Amniotic epithelial cell (primary cell): ENCODE results near the gene CD82.

ENCODE experiments used
- DNase-seq: peaks from one replicate; pipeline ENCODE4 v3.0.0-alpha.2; 2010; ENCODE audit warnings: low read depth

Gene CD82

GRCh38 chr11:44561964-44562734 is 3.3 kb upstream of the CD82 start:
- no peak for DNase-seq

- DNase-seq, result no peak
Observed at GRCh38 chr11:44562845-44563460, 2.5 kb upstream of the CD82 start.

- peak; percentile 88 for DNase-seq
Observed at GRCh38 chr11:44563711-44564110, 1.8 kb upstream of the CD82 start.

GRCh38 chr11:44564166-44564565 is 1.3 kb upstream of the CD82 start:
- peak; percentile 58 for DNase-seq

- peak; percentile 88 for DNase-seq
Observed at GRCh38 chr11:44564670-44565210, 723 bp upstream of the CD82 start.

GRCh38 chr11:44565953-44566949 is 788 bp downstream of the CD82 start:
- no peak for DNase-seq

- peak; percentile 40 for DNase-seq
Observed at GRCh38 chr11:44566952-44567875, 1.8 kb downstream of the CD82 start.

GRCh38 chr11:44567876-44568256 is 2.4 kb downstream of the CD82 start:
- DNase-seq, result no peak

GRCh38 chr11:44568331-44568657 is 2.8 kb downstream of the CD82 start:
- no peak for DNase-seq

GRCh38 chr11:44568658-44569473 is 3.4 kb downstream of the CD82 start:
- DNase-seq, result peak; percentile 97

- peak; percentile 28 for DNase-seq
Observed at GRCh38 chr11:44570411-44571155, 5.1 kb downstream of the CD82 start.

GRCh38 chr11:44571871-44572270 is 6.4 kb downstream of the CD82 start:
- DNase-seq, result no peak

GRCh38 chr11:44572436-44572835 is 7.0 kb downstream of the CD82 start:
- DNase-seq, result no peak

GRCh38 chr11:44572884-44573283 is 7.4 kb downstream of the CD82 start:
- DNase-seq, result no peak

GRCh38 chr11:44573333-44573732 is 7.9 kb downstream of the CD82 start:
- DNase-seq, result peak; percentile 72

GRCh38 chr11:44574610-44575287 is 9.3 kb downstream of the CD82 start:
- peak; percentile 100 for DNase-seq

GRCh38 chr11:44575288-44575672 is 9.8 kb downstream of the CD82 start:
- DNase-seq, result peak; percentile 89

GRCh38 chr11:44575962-44576361 is 10.5 kb downstream of the CD82 start:
- DNase-seq, result peak; percentile 65

- DNase-seq, result no peak
Observed at GRCh38 chr11:44576656-44577055, 11.2 kb downstream of the CD82 start.
